K562 (cell line): ENCODE measurements around the gene NEU1. TPM values are rescaled to one million over a fixed set of nuclear protein-coding genes. Genes with fewer than 3 reads are reported as not detected.

Source experiments
- DMBX1 ChIP-seq: fragments of 250-450 bp; sonication (Bioruptor Pico); IDR thresholded peaks from 2 replicates; pipeline ENCODE4 v1.8.0; 2022; ENCODE audit warnings: inconsistent platforms, mild to moderate bottlenecking, moderate library complexity, borderline replicate concordance
- HBP1 ChIP-seq: fragments of 450-650 bp; formaldehyde crosslinking; IDR thresholded peaks from 2 replicates; pipeline ENCODE4 v1.4.0; 2022; ENCODE audit warnings: missing genetic modification characterization
- TSHZ1 ChIP-seq: fragments of 250-450 bp; sonication (Bioruptor Pico); IDR thresholded peaks from 2 replicates; pipeline ENCODE4 v1.4.0; 2020; ENCODE audit warnings: mild to moderate bottlenecking, moderate library complexity
- ZNF740 ChIP-seq, 3 experiments: fragments of 200-800 bp in 1 of 3; sonication (Bioruptor generic) in 1 of 3; sonication (generic) in 1 of 3; formaldehyde crosslinking in 1 of 3; IDR thresholded peaks; 2 replicates each; pipeline versions ENCODE4 v1.6.1 to v1.8.0; 2016 to 2022; ENCODE audit warnings: mild to moderate bottlenecking in 2 of 3, missing compliant biosample characterization in 2 of 3, missing genetic modification characterization in 2 of 3, missing genetic modification reagents in 1 of 3
- polyA plus RNA-seq, 8 experiments: library from polyadenylated mRNA; depleted of rRNA in 4 of 8; stranded (reverse) in 5 of 8; unstranded in 3 of 8; fragments of >200 nt; fragmentation: Nextera tagmentation in 2 of 8; fragmentation: Illumina TruSeq in 1 of 8; extraction: Ambion mirVana in 2 of 8; extraction: Trizol in 1 of 8; gene quantifications; 2 replicates each; pipeline versions ENCODE4 v1.2.1 to v1.2.3, GENCODE V29; 2011 to 2014; ENCODE audit warnings: inconsistent platforms in 1 of 8, missing spikeins in 1 of 8
- total RNA-seq, 7 experiments: library from RNA; depleted of rRNA in 6 of 7; stranded (reverse); fragments of >200 nt in 6 of 7; fragmentation: Illumina TruSeq in 2 of 7; extraction: Trizol in 2 of 7; gene quantifications; 2 replicates each; pipeline versions ENCODE4 v1.2.1 to v1.2.3, GENCODE V29; 2011 to 2021; ENCODE audit warnings: low replicate concordance in 1 of 7
- TF ChIP-seq, protein P1 (sequence below): fragments of 450-650 bp; IDR thresholded peaks from 2 replicates; pipeline ENCODE4 v1.6.1; 2016; ENCODE audit warnings: mild to moderate bottlenecking, moderate library complexity
- TF ChIP-seq, protein P2 (sequence below): fragments of 250-450 bp; sonication (Bioruptor Pico); IDR thresholded peaks from 2 replicates; pipeline ENCODE4 v1.4.0; 2020; ENCODE audit warnings: mild to moderate bottlenecking, moderate library complexity

Gene NEU1
- total and polyA plus RNA-seq, 9 of the 15 experiments (the other 6 are each of a cell fraction or from before 2014, with no cell fraction given) = 14.8 to 67.8 (median 51.0) TPM

GRCh38 chr6:31861919-31862343, 690 bp downstream of the NEU1 start (continued):
- TF ChIP-seq, protein P1, sequence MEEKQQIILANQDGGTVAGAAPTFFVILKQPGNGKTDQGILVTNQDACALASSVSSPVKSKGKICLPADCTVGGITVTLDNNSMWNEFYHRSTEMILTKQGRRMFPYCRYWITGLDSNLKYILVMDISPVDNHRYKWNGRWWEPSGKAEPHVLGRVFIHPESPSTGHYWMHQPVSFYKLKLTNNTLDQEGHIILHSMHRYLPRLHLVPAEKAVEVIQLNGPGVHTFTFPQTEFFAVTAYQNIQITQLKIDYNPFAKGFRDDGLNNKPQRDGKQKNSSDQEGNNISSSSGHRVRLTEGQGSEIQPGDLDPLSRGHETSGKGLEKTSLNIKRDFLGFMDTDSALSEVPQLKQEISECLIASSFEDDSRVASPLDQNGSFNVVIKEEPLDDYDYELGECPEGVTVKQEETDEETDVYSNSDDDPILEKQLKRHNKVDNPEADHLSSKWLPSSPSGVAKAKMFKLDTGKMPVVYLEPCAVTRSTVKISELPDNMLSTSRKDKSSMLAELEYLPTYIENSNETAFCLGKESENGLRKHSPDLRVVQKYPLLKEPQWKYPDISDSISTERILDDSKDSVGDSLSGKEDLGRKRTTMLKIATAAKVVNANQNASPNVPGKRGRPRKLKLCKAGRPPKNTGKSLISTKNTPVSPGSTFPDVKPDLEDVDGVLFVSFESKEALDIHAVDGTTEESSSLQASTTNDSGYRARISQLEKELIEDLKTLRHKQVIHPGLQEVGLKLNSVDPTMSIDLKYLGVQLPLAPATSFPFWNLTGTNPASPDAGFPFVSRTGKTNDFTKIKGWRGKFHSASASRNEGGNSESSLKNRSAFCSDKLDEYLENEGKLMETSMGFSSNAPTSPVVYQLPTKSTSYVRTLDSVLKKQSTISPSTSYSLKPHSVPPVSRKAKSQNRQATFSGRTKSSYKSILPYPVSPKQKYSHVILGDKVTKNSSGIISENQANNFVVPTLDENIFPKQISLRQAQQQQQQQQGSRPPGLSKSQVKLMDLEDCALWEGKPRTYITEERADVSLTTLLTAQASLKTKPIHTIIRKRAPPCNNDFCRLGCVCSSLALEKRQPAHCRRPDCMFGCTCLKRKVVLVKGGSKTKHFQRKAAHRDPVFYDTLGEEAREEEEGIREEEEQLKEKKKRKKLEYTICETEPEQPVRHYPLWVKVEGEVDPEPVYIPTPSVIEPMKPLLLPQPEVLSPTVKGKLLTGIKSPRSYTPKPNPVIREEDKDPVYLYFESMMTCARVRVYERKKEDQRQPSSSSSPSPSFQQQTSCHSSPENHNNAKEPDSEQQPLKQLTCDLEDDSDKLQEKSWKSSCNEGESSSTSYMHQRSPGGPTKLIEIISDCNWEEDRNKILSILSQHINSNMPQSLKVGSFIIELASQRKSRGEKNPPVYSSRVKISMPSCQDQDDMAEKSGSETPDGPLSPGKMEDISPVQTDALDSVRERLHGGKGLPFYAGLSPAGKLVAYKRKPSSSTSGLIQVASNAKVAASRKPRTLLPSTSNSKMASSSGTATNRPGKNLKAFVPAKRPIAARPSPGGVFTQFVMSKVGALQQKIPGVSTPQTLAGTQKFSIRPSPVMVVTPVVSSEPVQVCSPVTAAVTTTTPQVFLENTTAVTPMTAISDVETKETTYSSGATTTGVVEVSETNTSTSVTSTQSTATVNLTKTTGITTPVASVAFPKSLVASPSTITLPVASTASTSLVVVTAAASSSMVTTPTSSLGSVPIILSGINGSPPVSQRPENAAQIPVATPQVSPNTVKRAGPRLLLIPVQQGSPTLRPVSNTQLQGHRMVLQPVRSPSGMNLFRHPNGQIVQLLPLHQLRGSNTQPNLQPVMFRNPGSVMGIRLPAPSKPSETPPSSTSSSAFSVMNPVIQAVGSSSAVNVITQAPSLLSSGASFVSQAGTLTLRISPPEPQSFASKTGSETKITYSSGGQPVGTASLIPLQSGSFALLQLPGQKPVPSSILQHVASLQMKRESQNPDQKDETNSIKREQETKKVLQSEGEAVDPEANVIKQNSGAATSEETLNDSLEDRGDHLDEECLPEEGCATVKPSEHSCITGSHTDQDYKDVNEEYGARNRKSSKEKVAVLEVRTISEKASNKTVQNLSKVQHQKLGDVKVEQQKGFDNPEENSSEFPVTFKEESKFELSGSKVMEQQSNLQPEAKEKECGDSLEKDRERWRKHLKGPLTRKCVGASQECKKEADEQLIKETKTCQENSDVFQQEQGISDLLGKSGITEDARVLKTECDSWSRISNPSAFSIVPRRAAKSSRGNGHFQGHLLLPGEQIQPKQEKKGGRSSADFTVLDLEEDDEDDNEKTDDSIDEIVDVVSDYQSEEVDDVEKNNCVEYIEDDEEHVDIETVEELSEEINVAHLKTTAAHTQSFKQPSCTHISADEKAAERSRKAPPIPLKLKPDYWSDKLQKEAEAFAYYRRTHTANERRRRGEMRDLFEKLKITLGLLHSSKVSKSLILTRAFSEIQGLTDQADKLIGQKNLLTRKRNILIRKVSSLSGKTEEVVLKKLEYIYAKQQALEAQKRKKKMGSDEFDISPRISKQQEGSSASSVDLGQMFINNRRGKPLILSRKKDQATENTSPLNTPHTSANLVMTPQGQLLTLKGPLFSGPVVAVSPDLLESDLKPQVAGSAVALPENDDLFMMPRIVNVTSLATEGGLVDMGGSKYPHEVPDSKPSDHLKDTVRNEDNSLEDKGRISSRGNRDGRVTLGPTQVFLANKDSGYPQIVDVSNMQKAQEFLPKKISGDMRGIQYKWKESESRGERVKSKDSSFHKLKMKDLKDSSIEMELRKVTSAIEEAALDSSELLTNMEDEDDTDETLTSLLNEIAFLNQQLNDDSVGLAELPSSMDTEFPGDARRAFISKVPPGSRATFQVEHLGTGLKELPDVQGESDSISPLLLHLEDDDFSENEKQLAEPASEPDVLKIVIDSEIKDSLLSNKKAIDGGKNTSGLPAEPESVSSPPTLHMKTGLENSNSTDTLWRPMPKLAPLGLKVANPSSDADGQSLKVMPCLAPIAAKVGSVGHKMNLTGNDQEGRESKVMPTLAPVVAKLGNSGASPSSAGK = no peak
- 0 out of 2 replicates have a peak, but pooled peaks have one; percentile 52 for TF ChIP-seq HBP1 (CRISPR knock-in tag)
- no peak for TF ChIP-seq TSHZ1 (CRISPR knock-in tag)
- TF ChIP-seq, protein P2, sequence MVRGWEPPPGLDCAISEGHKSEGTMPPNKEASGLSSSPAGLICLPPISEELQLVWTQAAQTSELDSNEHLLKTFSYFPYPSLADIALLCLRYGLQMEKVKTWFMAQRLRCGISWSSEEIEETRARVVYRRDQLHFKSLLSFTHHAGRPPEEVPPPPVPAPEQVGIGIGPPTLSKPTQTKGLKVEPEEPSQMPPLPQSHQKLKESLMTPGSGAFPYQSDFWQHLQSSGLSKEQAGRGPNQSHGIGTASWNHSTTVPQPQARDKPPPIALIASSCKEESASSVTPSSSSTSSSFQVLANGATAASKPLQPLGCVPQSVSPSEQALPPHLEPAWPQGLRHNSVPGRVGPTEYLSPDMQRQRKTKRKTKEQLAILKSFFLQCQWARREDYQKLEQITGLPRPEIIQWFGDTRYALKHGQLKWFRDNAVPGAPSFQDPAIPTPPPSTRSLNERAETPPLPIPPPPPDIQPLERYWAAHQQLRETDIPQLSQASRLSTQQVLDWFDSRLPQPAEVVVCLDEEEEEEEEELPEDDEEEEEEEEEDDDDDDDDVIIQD = peak; percentile 80; the same call in 1 of the 2 replicates
- no peak for TF ChIP-seq DMBX1
- TF ChIP-seq ZNF740 (CRISPR knock-in tag; IDR thresholded peaks at IDR 0.05) = peak; percentile 60; the same call in 1 of the 2 replicates
- TF ChIP-seq ZNF740 (tag; IDR thresholded peaks at IDR 0.05) = no peak
